Small intestine (tissue), 7 donors: ENCODE data around the gene TMEM171. TPM values are rescaled to one million over a fixed set of nuclear protein-coding genes. Genes with fewer than 3 reads are reported as not detected.

Experiments used
- DNase-seq, 2 donors: peaks; one replicate each; pipeline versions ENCODE4 v3.0.0 to v3.0.0-alpha.2; 2013
- FAIRE-seq: peaks from 2 replicates; lab custom pipeline; 2012; peaks lifted over from hg19 to GRCh38; lab: Jason Lieb, UNC
- H3K27ac ChIP-seq, 3 donors: one replicate each; pipeline ENCODE4 v1.5.1; 2013; ENCODE audit warnings: low read length in 2 of 3, mild to moderate bottlenecking in 2 of 3, control low read depth in 1 of 3, inconsistent platforms in 1 of 3, low read depth in 1 of 3, moderate library complexity in 1 of 3
- H3K27me3 ChIP-seq, 3 donors: one replicate each; pipeline ENCODE4 v1.6.1; 2013; ENCODE audit warnings: low read length in 3 of 3, inconsistent platforms in 1 of 3; ENCODE audit not compliant: control insufficient read depth in 3 of 3, insufficient read depth in 3 of 3
- H3K36me3 ChIP-seq, 3 donors: one replicate each; pipeline ENCODE4 v1.6.1; 2013; ENCODE audit warnings: low read length in 3 of 3, inconsistent platforms in 1 of 3, low read depth in 1 of 3, mild to moderate bottlenecking in 1 of 3, moderate library complexity in 1 of 3; ENCODE audit not compliant: control insufficient read depth in 3 of 3, insufficient read depth in 2 of 3
- H3K4me1 ChIP-seq, 3 donors: one replicate each; pipeline ENCODE4 v1.6.1; 2013; ENCODE audit warnings: low read length in 2 of 3, inconsistent platforms in 1 of 3, low read depth in 1 of 3, mild to moderate bottlenecking in 1 of 3, moderate library complexity in 1 of 3; ENCODE audit not compliant: control insufficient read depth in 3 of 3, insufficient read depth in 2 of 3
- H3K4me3 ChIP-seq, 3 donors: one replicate each; pipeline ENCODE4 v1.5.1; 2013; ENCODE audit warnings: low read length in 3 of 3, control low read depth in 1 of 3, inconsistent platforms in 1 of 3, low read depth in 1 of 3, mild to moderate bottlenecking in 1 of 3, moderate library complexity in 1 of 3
- H3K9me3 ChIP-seq, 2 donors: one replicate each; pipeline ENCODE4 v1.6.1; 2013; ENCODE audit warnings: low read depth in 1 of 2, low read length in 1 of 2; ENCODE audit not compliant: control insufficient read depth in 2 of 2, insufficient read depth in 1 of 2
- WGBS, 3 donors: extraction: QIAGEN DNeasy Blood & Tissue Kit; methylation state at CpG; one replicate each; pipeline ENCODE4 v1.1.7; 2013; 5-methylcytosine and 5-hydroxymethylcytosine counted together
- polyA plus RNA-seq, 4 donors: library from polyadenylated mRNA; stranded (reverse) in 3 of 4; unstranded in 1 of 4; fragments of 200-250 nt in 3 of 4; fragments of 120-200 nt in 1 of 4; gene quantifications; one replicate each; pipeline versions ENCODE4 v1.2.1 to v1.2.3, GENCODE V29; 2013
- donor health status: healthy with polysubstance abuse.
- donor health status: control.
- donor health status: control.
- donor health status: Bipolar disorder and iron deficiency.
- donor health status: healthy.

TMEM171 gene
- polyA plus RNA-seq, 4 donors = 5.1 to 38.1 (median 15.2) TPM

DNA sequence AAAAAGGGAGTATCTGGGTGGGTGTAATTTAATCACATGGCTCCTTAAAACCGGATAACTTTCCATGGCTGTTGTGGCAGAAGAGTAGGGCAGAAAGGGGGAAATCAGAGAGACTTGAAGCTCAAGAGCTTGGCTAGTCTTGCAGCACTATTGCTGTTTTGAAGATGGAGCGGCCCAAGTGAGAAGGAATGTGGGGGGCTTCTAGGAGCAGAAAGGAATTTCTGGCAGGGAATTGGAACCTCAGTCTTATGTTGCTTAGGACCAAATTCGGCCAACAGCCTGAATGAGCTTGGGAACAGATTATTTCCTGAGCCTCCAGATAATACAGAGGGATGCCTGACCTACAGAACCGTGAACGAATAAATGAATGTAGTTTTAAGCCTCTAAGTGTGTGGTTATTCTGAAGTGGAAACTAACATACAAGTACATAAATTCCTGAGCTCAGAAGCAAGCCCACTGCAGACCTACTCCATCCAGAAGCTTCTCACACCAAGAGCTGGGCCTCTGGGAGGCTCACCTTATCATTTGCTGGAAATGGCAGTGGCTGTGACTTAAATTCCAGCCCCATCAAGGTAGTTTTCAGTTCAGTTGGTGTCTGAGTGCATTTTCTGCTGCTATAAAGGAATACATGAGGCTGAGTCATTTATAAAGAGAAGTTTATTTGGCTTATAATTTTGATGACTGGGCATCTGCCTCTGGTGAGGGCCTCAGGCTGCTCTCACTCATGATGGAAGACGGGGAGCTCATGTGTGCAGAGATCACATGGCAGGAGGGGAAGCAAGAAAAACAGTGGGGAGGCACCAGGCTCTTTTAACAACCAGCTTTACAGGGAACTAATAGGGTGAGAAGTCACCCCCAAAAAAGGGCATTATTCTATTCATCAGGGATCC is 37.3 kb downstream of the TMEM171 start:
- H3K4me3 ChIP-seq = no peak overlapping the region
- no peaks in the 10 kb centered on the region for H3K36me3 ChIP-seq
- no peak for FAIRE-seq
- no peaks in the 10 kb centered on the region for H3K4me1 ChIP-seq
- H3K27me3 ChIP-seq = no peaks in the 10 kb centered on the region
- 83 to 86% (median 86%) methylated on average over 6 of the region's 6 CpGs for WGBS, 3 donors
- no peak overlapping the region for H3K27ac ChIP-seq
- H3K9me3 ChIP-seq = no peaks in the 10 kb centered on the region
- DNase-seq = no peak

DNA sequence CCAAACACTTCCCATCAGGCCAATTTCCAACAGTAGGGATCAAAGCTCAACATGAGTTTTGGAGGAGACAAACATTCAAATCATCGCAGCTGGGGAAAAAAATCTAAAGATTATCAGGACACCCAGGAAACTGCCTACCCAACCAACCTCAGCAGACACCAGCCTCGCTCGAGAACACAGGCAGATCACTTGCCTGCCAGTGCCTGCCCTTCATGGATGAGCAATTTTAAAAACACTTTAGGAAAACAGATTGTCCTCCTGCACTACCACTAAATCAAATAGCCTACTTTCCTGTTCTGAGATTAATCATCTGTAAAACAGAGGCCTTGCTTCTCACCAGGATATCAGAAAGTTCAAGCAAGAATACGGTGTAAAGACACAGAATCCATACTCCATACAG is 37.9 kb downstream of the TMEM171 start:
- Histone ChIP-seq H3K4me1 (no peaks in the 10 kb centered on the region), H3K36me3 (no peaks in the 10 kb centered on the region), H3K27me3 (no peaks in the 10 kb centered on the region), H3K27ac (no peak overlapping the region), H3K9me3 (no peaks in the 10 kb centered on the region), H3K4me3 (no peak overlapping the region)
- DNase-seq (no peak), FAIRE-seq (no peak)
- WGBS, 3 donors = 70 to 85% (median 76%) methylated on average over 4 of the region's 4 CpGs

DNA sequence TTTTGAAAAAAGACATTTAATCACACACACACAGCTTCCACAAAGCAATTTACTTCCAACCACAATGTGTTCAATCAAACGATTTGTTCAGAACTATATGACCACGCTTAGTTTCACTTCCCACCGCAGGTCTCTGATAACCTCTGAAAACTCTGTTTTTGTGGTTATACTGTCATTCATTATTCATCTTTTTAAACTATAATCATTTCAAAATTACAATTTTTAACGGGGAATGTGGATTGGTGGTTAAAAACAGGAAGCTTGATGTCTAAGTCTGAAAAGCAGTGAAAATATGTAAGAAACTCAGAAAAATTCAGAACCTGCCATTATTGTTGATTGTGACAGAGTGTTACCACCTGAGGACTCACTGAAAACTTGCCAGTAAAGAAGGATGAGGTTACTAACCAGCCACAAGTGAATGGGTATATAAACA is 39.9 kb downstream of the TMEM171 start:
- no peaks in the 10 kb centered on the region for H3K4me1 ChIP-seq
- no peak overlapping the region for H3K27ac ChIP-seq
- H3K4me3 ChIP-seq = no peak overlapping the region
- no peak for FAIRE-seq
- H3K36me3 ChIP-seq = no peaks in the 10 kb centered on the region
- H3K9me3 ChIP-seq = no peaks in the 10 kb centered on the region
- 17 to 49% (median 30%) methylated on average over 4 of the region's 4 CpGs for WGBS, 3 donors
- H3K27me3 ChIP-seq = no peaks in the 10 kb centered on the region
- no peak for DNase-seq

DNA sequence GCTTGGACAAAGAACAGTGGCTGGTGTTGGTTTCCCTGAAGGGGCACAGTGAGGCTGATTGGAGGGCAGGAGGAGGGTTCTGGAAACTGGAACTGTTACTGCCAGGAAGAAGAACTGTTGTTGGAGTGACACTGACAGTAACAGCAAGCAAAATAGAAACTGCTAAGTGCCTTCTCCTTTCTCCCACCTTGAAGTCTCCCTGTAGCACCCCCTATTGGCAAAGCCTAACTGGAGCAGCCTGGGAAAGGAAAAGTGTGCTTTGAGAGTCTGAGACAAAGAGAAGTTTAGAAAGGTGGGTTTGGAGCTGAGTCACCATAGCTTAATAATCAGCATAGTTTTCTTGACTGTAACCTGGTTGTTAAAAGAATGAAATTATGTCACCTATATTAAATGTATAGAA is 50.1 kb downstream of the TMEM171 start:
- H3K27ac ChIP-seq = no peak overlapping the region
- peaks cover 0 to 3% (median 0%) of the 10 kb centered on the region in 3 donors for H3K4me1 ChIP-seq
- FAIRE-seq = no peak
- peak; percentile 67 to 69 for DNase-seq
- H3K4me3 ChIP-seq = no peak overlapping the region
- no peaks in the 10 kb centered on the region for H3K36me3 ChIP-seq
- no peaks in the 10 kb centered on the region for H3K9me3 ChIP-seq
- peaks cover 0 to 4% (median 0%) of the 10 kb centered on the region in 3 donors for H3K27me3 ChIP-seq

- Histone ChIP-seq H3K4me3 (no peak overlapping the region), H3K36me3 (no peaks in the 10 kb centered on the region), H3K9me3 (no peaks in the 10 kb centered on the region), H3K4me1 (peaks cover 0 to 3% (median 0%) of the 10 kb centered on the region in 3 donors), H3K27me3 (peaks cover 0 to 4% (median 0%) of the 10 kb centered on the region in 3 donors), H3K27ac (no peak overlapping the region)
- DNase-seq (no peak), FAIRE-seq (no peak)
Observed at GRCh38 chr5:73171495-73171894, 51.1 kb downstream of the TMEM171 start.

- Histone ChIP-seq H3K4me1 (peaks cover 0 to 3% (median 0%) of the 10 kb centered on the region in 3 donors), H3K27me3 (peaks cover 0 to 7% (median 0%) of the 10 kb centered on the region in 3 donors), H3K9me3 (no peaks in the 10 kb centered on the region), H3K36me3 (no peaks in the 10 kb centered on the region), H3K4me3 (no peak within 1 kb of the TSS), H3K27ac (no peak within 1 kb of the TSS)
- 95 to 96% (median 96%) methylated on average over 5 of the region's 5 CpGs for WGBS, 3 donors
- FAIRE-seq (no peak), DNase-seq (no peak)
Observed at GRCh38 chr5:73172951-73173350, 52.6 kb downstream of the TMEM171 start, which contains the start of gene TMEM174. Gene TMEM174, plus strand, starts transcription at chr5:73173193. Its CDS starts 51 bp downstream, at chr5:73173244.

GRCh38 chr5:73174100-73174815 is 53.9 kb downstream of the TMEM171 start:
- FAIRE-seq (no peak), DNase-seq (no peak)
- Histone ChIP-seq H3K9me3 (no peaks in the 10 kb centered on the region), H3K4me1 (peaks cover 0 to 3% (median 0%) of the 10 kb centered on the region in 3 donors), H3K36me3 (no peaks in the 10 kb centered on the region), H3K4me3 (no peak overlapping the region), H3K27ac (no peak overlapping the region), H3K27me3 (peaks cover 0 to 7% (median 0%) of the 10 kb centered on the region in 3 donors)
- WGBS, 3 donors = 57 to 71% (median 61%) methylated on average over 8 of the region's 8 CpGs

DNA sequence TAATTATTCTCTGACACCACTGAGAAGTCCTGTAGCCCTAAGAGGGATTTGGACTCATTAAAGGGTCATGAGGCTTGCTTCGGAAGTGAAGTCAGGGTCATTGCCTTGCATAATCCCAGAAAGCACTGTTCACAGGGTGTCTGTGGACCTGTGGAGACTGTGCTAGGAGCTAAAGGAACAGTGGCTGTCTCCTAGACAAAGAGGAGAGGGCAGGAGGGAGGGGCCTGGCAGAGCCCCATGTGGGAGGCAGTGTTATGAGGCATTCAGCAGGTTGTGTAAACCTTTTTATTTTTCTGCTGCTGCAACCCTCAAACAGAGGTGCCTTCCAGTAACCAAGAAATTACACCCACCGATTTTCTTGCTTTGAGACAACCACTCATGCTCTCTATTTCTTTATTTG is 55.9 kb downstream of the TMEM171 start:
- H3K4me3 ChIP-seq = no peak overlapping the region
- FAIRE-seq = no peak
- H3K27ac ChIP-seq = no peak overlapping the region
- peaks cover 0 to 7% (median 0%) of the 10 kb centered on the region in 3 donors for H3K27me3 ChIP-seq
- 75 to 84% (median 83%) methylated on average over 2 of the region's 2 CpGs for WGBS, 3 donors
- DNase-seq = no peak
- no peaks in the 10 kb centered on the region for H3K9me3 ChIP-seq
- H3K4me1 ChIP-seq = no peaks in the 10 kb centered on the region
- no peaks in the 10 kb centered on the region for H3K36me3 ChIP-seq
